Skin epidermis (tissue), 12 donors: Measurements from ENCODE around the gene SURF1.

Experiments used
- H3K27ac ChIP-seq, 21 experiments: fragments of 200-600 bp; sonication (generic) in 11 of 21; one replicate each; pipeline ENCODE4 v1.5.0; 2020; ENCODE audit warnings: mild to moderate bottlenecking in 3 of 21, inconsistent platforms in 2 of 21, moderate library complexity in 2 of 21
- H3K4me3 ChIP-seq, 7 experiments: fragments of 200-600 bp; sonication (generic) in 2 of 7; one replicate each; pipeline ENCODE4 v1.5.0; 2020; ENCODE audit warnings: inconsistent platforms in 2 of 7, mild to moderate bottlenecking in 2 of 7, moderate library complexity in 1 of 7

SURF1 gene

GRCh38 chr9:133348718-133349573, 7.3 kb downstream of the SURF1 start:
- Histone ChIP-seq H3K27ac (peak overlapping the region; percentile 75 to 99 (median 95)), H3K4me3 (peak overlapping the region; percentile 61 to 99 (median 89))

GRCh38 chr9:133347985-133348717, 8.1 kb downstream of the SURF1 start, which contains the start of the genes MED22 and RPL7A:
TSS of gene MED22 (minus strand) at chr9:133348131. CDS start at chr9:133346662, 1,469 bp downstream.
TSS of gene RPL7A (plus strand) at chr9:133348218. CDS start at chr9:133348244, 26 bp downstream.
- Histone ChIP-seq H3K27ac (peak within 1 kb of the TSS; percentile 75 to 99 (median 95)), H3K4me3 (peak within 1 kb of the TSS; percentile 61 to 99 (median 89))

- H3K4me3 ChIP-seq, result peak overlapping the region; percentile 61 to 99 (median 89)
- H3K27ac ChIP-seq, result peak overlapping the region; percentile 44 to 99 (median 95)
These were observed 8.7 kb downstream of the SURF1 start for GRCh38 chr9:133347515-133347984.

- Histone ChIP-seq H3K27ac (peak overlapping the region in 13 of 21 experiments; percentile 92 to 99 (median 98)), H3K4me3 (peak overlapping the region; percentile 61 to 99 (median 89))
These were observed 10.1 kb downstream of the SURF1 start for GRCh38 chr9:133346021-133346785.

GRCh38 chr9:133345596-133345995, 10.7 kb downstream of the SURF1 start:
- Histone ChIP-seq H3K4me3 (no peak overlapping the region), H3K27ac (no peak overlapping the region)

GRCh38 chr9:133344979-133345378, 11.3 kb downstream of the SURF1 start:
- no peak overlapping the region for H3K4me3 ChIP-seq

GRCh38 chr9:133344071-133344470, 12.2 kb downstream of the SURF1 start:
- H3K27ac ChIP-seq, result no peak overlapping the region
- no peak overlapping the region for H3K4me3 ChIP-seq

More at GRCh38 chr9:133344979-133345378, 11.3 kb downstream of the SURF1 start:
- H3K27ac ChIP-seq, result no peak overlapping the region

GRCh38 chr9:133342570-133342969, 13.7 kb downstream of the SURF1 start:
- no peak overlapping the region for H3K4me3 ChIP-seq
- H3K27ac ChIP-seq, result peak overlapping the region in 5 of 21 experiments; percentile 3 to 74 (median 35)

- Histone ChIP-seq H3K27ac (peak overlapping the region in 6 of 21 experiments; percentile 3 to 74 (median 34)), H3K4me3 (no peak overlapping the region)
These were observed 14.2 kb downstream of the SURF1 start for GRCh38 chr9:133342069-133342406.

- Histone ChIP-seq H3K4me3 (no peak overlapping the region), H3K27ac (peak overlapping the region in 17 of 21 experiments; percentile 4 to 74 (median 40))
These were observed 14.8 kb downstream of the SURF1 start for GRCh38 chr9:133341369-133342068.

GRCh38 chr9:133340916-133341315, 15.4 kb downstream of the SURF1 start:
- Histone ChIP-seq H3K4me3 (no peak overlapping the region), H3K27ac (peak overlapping the region in 15 of 21 experiments; percentile 3 to 74 (median 36))

GRCh38 chr9:133340256-133340655, 16.0 kb downstream of the SURF1 start:
- Histone ChIP-seq H3K27ac (peak overlapping the region in 11 of 21 experiments; percentile 9 to 74 (median 51)), H3K4me3 (no peak overlapping the region)

- Histone ChIP-seq H3K27ac (peak overlapping the region in 12 of 21 experiments; percentile 15 to 74 (median 46)), H3K4me3 (no peak overlapping the region)
These were observed 16.6 kb downstream of the SURF1 start for GRCh38 chr9:133339641-133340040.

- H3K4me3 ChIP-seq, result peak within 1 kb of the TSS; percentile 80 to 92 (median 86)
- H3K27ac ChIP-seq, result peak within 1 kb of the TSS in 20 of 21 experiments; percentile 52 to 88 (median 81)
These were observed 20.1 kb downstream of the SURF1 start, which contains the start of gene SURF6 for GRCh38 chr9:133335924-133336811. TSS of gene SURF6 (minus strand) at chr9:133336188. CDS start at chr9:133336132, 56 bp downstream.

- Histone ChIP-seq H3K27ac (peak overlapping the region in 2 of 21 experiments; percentile 86 to 88), H3K4me3 (peak overlapping the region in 6 of 7 experiments; percentile 82 to 92 (median 86))
These were observed 21.4 kb downstream of the SURF1 start for GRCh38 chr9:133334888-133335287.

GRCh38 chr9:133334161-133334560, 22.1 kb downstream of the SURF1 start:
- H3K4me3 ChIP-seq, result no peak overlapping the region
- H3K27ac ChIP-seq, result no peak overlapping the region

GRCh38 chr9:133333566-133333965, 22.7 kb downstream of the SURF1 start:
- Histone ChIP-seq H3K27ac (no peak overlapping the region), H3K4me3 (no peak overlapping the region)

- Histone ChIP-seq H3K27ac (no peak overlapping the region), H3K4me3 (no peak overlapping the region)
These were observed 23.3 kb downstream of the SURF1 start for GRCh38 chr9:133333011-133333410.
